Omental fat pad (tissue), 4 donors: ENCODE results near the gene DLG5. TPM values are rescaled to one million over a fixed set of nuclear protein-coding genes. Genes with fewer than 3 reads are reported as not detected.

Experiments used
- ATAC-seq: fragments of 150-250 bp; one replicate; pipeline ENCODE4 v1.9.1; 2016; ENCODE audit warnings: mild to moderate bottlenecking, moderate library complexity; ENCODE audit not compliant: low FRiP score
- DNase-seq: peaks from one replicate; pipeline ENCODE4 v3.0.0-alpha.2; 2019; ENCODE audit warnings: low spot score
- CTCF ChIP-seq, 3 donors: fragments of 450-650 bp; IDR thresholded peaks; one replicate each; pipeline ENCODE4 v1.5.1; 2016 to 2017; ENCODE audit warnings: antibody characterized with exemption in 3 of 3, mild to moderate bottlenecking in 3 of 3, moderate library complexity in 2 of 3
- total RNA-seq, 4 donors: library from RNA; depleted of rRNA; stranded (reverse); fragments of >200 nt; gene quantifications; one replicate each; pipeline ENCODE4 v1.1.0, GENCODE V29; 2016

The DLG5 gene
- total RNA-seq, 4 donors from 2014 or later, result 28.1 to 42.7 (median 38.3) TPM

GRCh38 chr10:77971804-77972144, 45.2 kb upstream of the DLG5 start:
- no peak for ATAC-seq
- TF ChIP-seq CTCF (IDR thresholded peaks at IDR 0.05), result no peak
- DNase-seq, result no peak

GRCh38 chr10:77970869-77971803, 44.6 kb upstream of the DLG5 start:
- ATAC-seq (peak; percentile 46), DNase-seq (no peak)

GRCh38 chr10:77969114-77969513, 42.6 kb upstream of the DLG5 start:
- TF ChIP-seq CTCF (IDR thresholded peaks at IDR 0.05), result no peak
- ATAC-seq (no peak), DNase-seq (no peak)

More at GRCh38 chr10:77970869-77971803, 44.6 kb upstream of the DLG5 start:
- TF ChIP-seq CTCF (IDR thresholded peaks at IDR 0.05), result no peak

- no peak for DNase-seq
- no peak for TF ChIP-seq CTCF (IDR thresholded peaks at IDR 0.05)
- ATAC-seq, result no peak
These were observed 41.1 kb upstream of the DLG5 start for GRCh38 chr10:77967611-77968022.

- ATAC-seq (no peak), DNase-seq (no peak)
- TF ChIP-seq CTCF (IDR thresholded peaks at IDR 0.05), result no peak
These were observed 38.7 kb upstream of the DLG5 start for GRCh38 chr10:77965294-77965693.

GRCh38 chr10:77964811-77965210, 38.3 kb upstream of the DLG5 start:
- no peak for DNase-seq
- ATAC-seq, result no peak
- TF ChIP-seq CTCF (IDR thresholded peaks at IDR 0.05), result no peak

- ATAC-seq, result no peak
- no peak for TF ChIP-seq CTCF (IDR thresholded peaks at IDR 0.05)
- DNase-seq, result no peak
These were observed 37.3 kb upstream of the DLG5 start for GRCh38 chr10:77963901-77964300.
